IMR-90 (cell line): ENCODE measurements around the gene PIH1D1.

Experiments
- FOS ChIP-seq: fragments of 150-350 bp; IDR thresholded peaks from 2 replicates; pipeline ENCODE4 v1.6.1; 2016; ENCODE audit warnings: low read depth, low read length
- MAFK ChIP-seq: IDR thresholded peaks from 2 replicates; pipeline ENCODE4 v1.6.1; 2012; ENCODE audit warnings: low read depth, low read length, improper control_type of control experiment
- MAZ ChIP-seq: IDR thresholded peaks from 2 replicates; pipeline ENCODE4 v1.6.1; 2012; ENCODE audit warnings: low read depth, mild to moderate bottlenecking, low read length, improper control_type of control experiment, moderate library complexity, borderline replicate concordance
- MXI1 ChIP-seq: IDR thresholded peaks from 2 replicates; pipeline ENCODE4 v1.6.1; 2012; ENCODE audit warnings: low read depth, mild to moderate bottlenecking, low read length, moderate library complexity, borderline replicate concordance
- POLR2A ChIP-seq: IDR thresholded peaks from 2 replicates; pipeline ENCODE4 v1.6.1; 2012; ENCODE audit warnings: mild to moderate bottlenecking, low read depth, low read length
- RAD21 ChIP-seq: IDR thresholded peaks from 2 replicates; pipeline ENCODE4 v1.6.1; 2012; ENCODE audit warnings: low read length, improper control_type of control experiment
- RFX5 ChIP-seq: IDR thresholded peaks from 2 replicates; pipeline ENCODE4 v1.8.0; 2012; ENCODE audit warnings: low read depth, mild to moderate bottlenecking, low read length, moderate library complexity
- SMC3 ChIP-seq: fragments of 150-350 bp; IDR thresholded peaks from 2 replicates; pipeline ENCODE4 v1.6.1; 2016; ENCODE audit warnings: low read depth, mild to moderate bottlenecking, antibody characterized with exemption, low read length, moderate library complexity
- TF ChIP-seq, protein P1 (sequence below): conservative IDR thresholded peaks from 2 replicates; pipeline ENCODE4 v1.5.1; 2012; ENCODE audit warnings: mild to moderate bottlenecking, low read depth, low read length, improper control_type of control experiment
- TF ChIP-seq, protein P2 (sequence below): fragments of 150-350 bp; IDR thresholded peaks from 2 replicates; pipeline ENCODE4 v1.6.1; 2016; ENCODE audit warnings: low read depth, mild to moderate bottlenecking, low read length, moderate library complexity, borderline replicate concordance
- TF ChIP-seq, protein P3 (sequence below): fragments of 150-350 bp; IDR thresholded peaks from 2 replicates; pipeline ENCODE4 v1.6.1; 2017; ENCODE audit warnings: mild to moderate bottlenecking, antibody characterized with exemption, low read length, low read depth

DNA sequence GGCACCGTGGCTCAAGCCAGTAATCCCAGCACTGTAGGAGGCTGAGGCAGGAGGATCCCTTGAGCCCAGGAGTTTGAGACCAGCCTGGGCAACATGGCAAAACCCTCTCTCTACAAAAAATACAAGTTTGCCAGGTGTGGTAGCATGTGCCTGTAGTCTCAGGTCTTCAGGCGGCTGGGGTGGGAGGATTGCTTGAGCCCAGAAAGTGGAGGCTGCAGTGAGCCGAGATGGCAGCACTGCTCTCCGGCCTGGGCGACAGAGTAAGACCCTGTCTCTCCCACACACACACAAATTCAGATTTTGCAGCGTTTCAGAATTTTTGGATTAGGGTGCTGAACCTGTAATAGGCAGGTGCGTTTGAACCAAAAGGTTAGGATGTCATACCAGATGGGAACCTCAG lies 46.9 kb upstream of the PIH1D1 start:
- TF ChIP-seq MAZ (no peak), POLR2A (no peak), MXI1 (no peak), RAD21 (no peak), FOS (no peak), SMC3 (no peak), MAFK (no peak), RFX5 (no peak)
- TF ChIP-seq, protein P1, sequence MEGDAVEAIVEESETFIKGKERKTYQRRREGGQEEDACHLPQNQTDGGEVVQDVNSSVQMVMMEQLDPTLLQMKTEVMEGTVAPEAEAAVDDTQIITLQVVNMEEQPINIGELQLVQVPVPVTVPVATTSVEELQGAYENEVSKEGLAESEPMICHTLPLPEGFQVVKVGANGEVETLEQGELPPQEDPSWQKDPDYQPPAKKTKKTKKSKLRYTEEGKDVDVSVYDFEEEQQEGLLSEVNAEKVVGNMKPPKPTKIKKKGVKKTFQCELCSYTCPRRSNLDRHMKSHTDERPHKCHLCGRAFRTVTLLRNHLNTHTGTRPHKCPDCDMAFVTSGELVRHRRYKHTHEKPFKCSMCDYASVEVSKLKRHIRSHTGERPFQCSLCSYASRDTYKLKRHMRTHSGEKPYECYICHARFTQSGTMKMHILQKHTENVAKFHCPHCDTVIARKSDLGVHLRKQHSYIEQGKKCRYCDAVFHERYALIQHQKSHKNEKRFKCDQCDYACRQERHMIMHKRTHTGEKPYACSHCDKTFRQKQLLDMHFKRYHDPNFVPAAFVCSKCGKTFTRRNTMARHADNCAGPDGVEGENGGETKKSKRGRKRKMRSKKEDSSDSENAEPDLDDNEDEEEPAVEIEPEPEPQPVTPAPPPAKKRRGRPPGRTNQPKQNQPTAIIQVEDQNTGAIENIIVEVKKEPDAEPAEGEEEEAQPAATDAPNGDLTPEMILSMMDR: no peak
- TF ChIP-seq, protein P2, sequence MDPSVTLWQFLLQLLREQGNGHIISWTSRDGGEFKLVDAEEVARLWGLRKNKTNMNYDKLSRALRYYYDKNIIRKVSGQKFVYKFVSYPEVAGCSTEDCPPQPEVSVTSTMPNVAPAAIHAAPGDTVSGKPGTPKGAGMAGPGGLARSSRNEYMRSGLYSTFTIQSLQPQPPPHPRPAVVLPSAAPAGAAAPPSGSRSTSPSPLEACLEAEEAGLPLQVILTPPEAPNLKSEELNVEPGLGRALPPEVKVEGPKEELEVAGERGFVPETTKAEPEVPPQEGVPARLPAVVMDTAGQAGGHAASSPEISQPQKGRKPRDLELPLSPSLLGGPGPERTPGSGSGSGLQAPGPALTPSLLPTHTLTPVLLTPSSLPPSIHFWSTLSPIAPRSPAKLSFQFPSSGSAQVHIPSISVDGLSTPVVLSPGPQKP: no peak
- TF ChIP-seq, protein P3, sequence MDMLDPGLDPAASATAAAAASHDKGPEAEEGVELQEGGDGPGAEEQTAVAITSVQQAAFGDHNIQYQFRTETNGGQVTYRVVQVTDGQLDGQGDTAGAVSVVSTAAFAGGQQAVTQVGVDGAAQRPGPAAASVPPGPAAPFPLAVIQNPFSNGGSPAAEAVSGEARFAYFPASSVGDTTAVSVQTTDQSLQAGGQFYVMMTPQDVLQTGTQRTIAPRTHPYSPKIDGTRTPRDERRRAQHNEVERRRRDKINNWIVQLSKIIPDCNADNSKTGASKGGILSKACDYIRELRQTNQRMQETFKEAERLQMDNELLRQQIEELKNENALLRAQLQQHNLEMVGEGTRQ: no peak
